ENCODE data around the gene DOCK8. TPM values are rescaled to one million over a fixed set of nuclear protein-coding genes. Genes with fewer than 3 reads are reported as not detected.

DOCK8 gene
- total RNA-seq, 1 donor from 2014 or later: 5.1 TPM

GRCh38 chr9:278651-279050 lies 64.0 kb downstream of the DOCK8 start:
- no peak for DNase-seq (ENCODE audit: extremely low spot score, unreplicated experiment)
- Mint-ChIP-seq H3K27ac (no peak overlapping the region), H3K36me3 (no peaks in the 10 kb centered on the region), H3K4me3 (no peak overlapping the region), H3K9me3 (no peaks in the 10 kb centered on the region), H3K27me3 (no peaks in the 10 kb centered on the region), H3K4me1 (ENCODE audit: unreplicated experiment) (no peaks in the 10 kb centered on the region)
- TF ChIP-seq, protein P1, sequence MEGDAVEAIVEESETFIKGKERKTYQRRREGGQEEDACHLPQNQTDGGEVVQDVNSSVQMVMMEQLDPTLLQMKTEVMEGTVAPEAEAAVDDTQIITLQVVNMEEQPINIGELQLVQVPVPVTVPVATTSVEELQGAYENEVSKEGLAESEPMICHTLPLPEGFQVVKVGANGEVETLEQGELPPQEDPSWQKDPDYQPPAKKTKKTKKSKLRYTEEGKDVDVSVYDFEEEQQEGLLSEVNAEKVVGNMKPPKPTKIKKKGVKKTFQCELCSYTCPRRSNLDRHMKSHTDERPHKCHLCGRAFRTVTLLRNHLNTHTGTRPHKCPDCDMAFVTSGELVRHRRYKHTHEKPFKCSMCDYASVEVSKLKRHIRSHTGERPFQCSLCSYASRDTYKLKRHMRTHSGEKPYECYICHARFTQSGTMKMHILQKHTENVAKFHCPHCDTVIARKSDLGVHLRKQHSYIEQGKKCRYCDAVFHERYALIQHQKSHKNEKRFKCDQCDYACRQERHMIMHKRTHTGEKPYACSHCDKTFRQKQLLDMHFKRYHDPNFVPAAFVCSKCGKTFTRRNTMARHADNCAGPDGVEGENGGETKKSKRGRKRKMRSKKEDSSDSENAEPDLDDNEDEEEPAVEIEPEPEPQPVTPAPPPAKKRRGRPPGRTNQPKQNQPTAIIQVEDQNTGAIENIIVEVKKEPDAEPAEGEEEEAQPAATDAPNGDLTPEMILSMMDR (conservative IDR thresholded peaks at IDR 0.05): no peak

DNA sequence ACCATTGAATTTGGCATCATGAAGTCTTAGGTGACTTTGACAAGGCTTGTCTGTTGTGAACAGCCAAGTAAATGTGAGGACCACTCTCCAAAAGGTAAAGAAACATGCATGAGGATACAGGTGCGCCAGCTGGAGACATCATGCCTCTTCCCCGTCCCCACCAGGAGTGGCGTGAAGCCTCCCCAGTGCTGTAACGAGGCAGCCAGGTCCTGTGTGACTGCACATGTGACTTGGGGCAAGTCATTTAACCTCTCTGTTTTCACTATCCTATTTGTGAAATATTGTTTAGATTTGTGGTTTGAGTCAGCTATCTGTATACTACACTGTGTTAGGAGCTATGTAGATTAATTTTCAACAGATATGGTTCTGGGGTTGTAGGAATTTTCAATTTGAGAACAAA lies 65.0 kb downstream of the DOCK8 start:
- H3K4me3 Mint-ChIP-seq: no peak overlapping the region
- TF ChIP-seq, protein P1 (conservative IDR thresholded peaks at IDR 0.05): no peak
- no peaks in the 10 kb centered on the region for H3K27me3 Mint-ChIP-seq
- H3K9me3 Mint-ChIP-seq: no peaks in the 10 kb centered on the region
- no peak for DNase-seq (ENCODE audit: extremely low spot score, unreplicated experiment)
- H3K4me1 Mint-ChIP-seq (ENCODE audit: unreplicated experiment): no peaks in the 10 kb centered on the region
- H3K27ac Mint-ChIP-seq: no peak overlapping the region
- no peaks in the 10 kb centered on the region for H3K36me3 Mint-ChIP-seq

DNA sequence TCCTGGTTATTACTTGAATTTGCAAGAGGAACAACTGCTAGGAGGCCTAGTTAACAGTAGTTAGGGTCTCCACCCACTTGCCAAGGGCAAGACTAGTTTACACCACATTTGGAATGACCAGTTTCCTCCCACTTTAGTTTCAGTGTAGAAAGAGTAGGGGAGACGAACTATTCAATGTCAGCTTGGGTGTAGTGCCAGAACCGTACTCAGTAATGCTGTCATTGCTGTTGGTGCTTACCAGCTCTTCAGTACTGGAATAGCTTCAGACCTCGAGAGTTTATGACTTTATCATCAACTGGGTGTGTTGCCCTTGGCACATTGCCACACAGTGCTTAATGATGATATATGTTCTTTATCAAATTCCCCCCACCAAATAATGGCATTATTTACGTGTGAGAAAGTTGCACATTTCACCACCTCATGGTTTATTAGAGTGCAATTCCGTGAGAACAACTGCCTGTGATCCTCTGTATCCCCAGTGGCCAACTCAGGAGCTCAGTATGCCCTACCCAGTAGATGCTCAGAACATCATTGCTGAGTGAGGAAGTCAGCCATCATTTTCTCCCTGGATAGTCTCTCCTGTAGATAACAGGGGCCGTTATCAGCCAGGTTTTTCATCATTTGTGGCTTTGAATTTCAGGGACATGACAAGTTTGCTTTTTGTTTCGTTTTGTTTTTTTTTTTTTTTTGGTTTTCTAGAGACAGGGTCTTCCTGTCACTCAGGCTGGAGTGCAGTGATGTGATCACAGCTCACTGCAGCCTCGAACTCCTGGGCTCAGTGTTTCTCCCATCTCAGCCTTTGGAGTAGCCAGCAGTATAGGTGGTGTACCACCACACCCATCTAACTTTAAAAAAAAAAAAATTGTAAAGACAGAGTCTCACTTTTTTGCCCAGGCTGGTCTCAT lies 67.3 kb downstream of the DOCK8 start:
- peak overlapping the region; percentile 55 for H3K27ac Mint-ChIP-seq
- no peaks in the 10 kb centered on the region for H3K36me3 Mint-ChIP-seq
- no peaks in the 10 kb centered on the region for H3K9me3 Mint-ChIP-seq
- TF ChIP-seq, protein P1 (conservative IDR thresholded peaks at IDR 0.05): no peak
- no peaks in the 10 kb centered on the region for H3K4me1 Mint-ChIP-seq (ENCODE audit: unreplicated experiment)
- no peaks in the 10 kb centered on the region for H3K27me3 Mint-ChIP-seq
- DNase-seq (ENCODE audit: extremely low spot score, unreplicated experiment): no peak
- no peak overlapping the region for H3K4me3 Mint-ChIP-seq

DNA sequence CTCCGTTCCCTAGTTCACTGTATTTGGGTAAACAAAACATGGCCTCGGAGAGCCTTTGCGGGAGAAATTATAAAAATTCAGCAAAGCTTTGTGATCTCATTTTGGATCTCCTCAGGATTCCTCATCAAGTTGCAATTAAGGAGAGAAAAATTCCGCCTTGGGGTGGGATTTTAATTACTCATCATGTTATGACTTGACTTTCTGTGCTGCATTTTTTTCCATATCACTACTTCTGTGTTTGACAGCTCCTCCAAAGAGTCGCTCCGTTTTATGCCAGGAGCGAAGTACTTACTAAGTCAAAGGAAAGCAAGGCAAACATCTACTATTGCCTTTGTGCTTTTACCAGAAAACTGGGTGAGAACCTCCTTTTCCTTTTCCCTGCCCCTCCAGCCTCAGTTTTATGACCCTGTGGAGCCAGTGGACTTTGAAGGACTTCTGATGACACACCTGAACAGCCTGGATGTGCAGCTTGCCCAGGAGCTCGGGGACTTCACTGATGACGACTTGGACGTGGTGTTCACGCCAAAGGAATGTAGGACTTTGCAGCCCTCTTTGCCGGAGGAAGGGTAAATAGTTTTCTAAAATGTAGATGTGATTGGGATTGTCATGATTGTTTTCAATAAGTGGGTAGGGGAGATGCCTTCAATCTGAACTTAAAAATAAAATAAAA lies 71.5 kb downstream of the DOCK8 start:
- TF ChIP-seq, protein P1 (conservative IDR thresholded peaks at IDR 0.05): no peak
- Mint-ChIP-seq H3K4me1 (ENCODE audit: unreplicated experiment) (no peaks in the 10 kb centered on the region), H3K27me3 (no peaks in the 10 kb centered on the region), H3K9me3 (no peaks in the 10 kb centered on the region), H3K4me3 (no peak overlapping the region), H3K36me3 (no peaks in the 10 kb centered on the region), H3K27ac (no peak overlapping the region)
- DNase-seq (ENCODE audit: extremely low spot score, unreplicated experiment): no peak

- TF ChIP-seq, protein P1 (conservative IDR thresholded peaks at IDR 0.05): no peak
Observed at GRCh38 chr9:289121-289520, 74.5 kb downstream of the DOCK8 start.

More at GRCh38 chr9:289121-289520, 74.5 kb downstream of the DOCK8 start:
- no peak for DNase-seq (ENCODE audit: extremely low spot score, unreplicated experiment)
- Mint-ChIP-seq H3K4me1 (ENCODE audit: unreplicated experiment) (no peaks in the 10 kb centered on the region), H3K36me3 (no peaks in the 10 kb centered on the region), H3K9me3 (no peaks in the 10 kb centered on the region), H3K4me3 (no peak overlapping the region), H3K27ac (peak overlapping the region; percentile 54), H3K27me3 (no peaks in the 10 kb centered on the region)

Measured in type B pancreatic cell (in vitro differentiated cells).